Endometrium (tissue), 2 donors: Measurements from ENCODE around the gene AATK.

Source experiments
- FAIRE-seq: peaks from 2 replicates; lab custom pipeline; 2012; peaks lifted over from hg19 to GRCh38; lab: Jason Lieb, UNC
- donor health status: control.
- donor health status: control.

Gene AATK

GRCh38 chr17:81071761-81072741, 94.0 kb downstream of the AATK start:
- no peak for FAIRE-seq

- FAIRE-seq = no peak
These were observed 95.3 kb downstream of the AATK start for GRCh38 chr17:81070541-81071246.

- no peak for FAIRE-seq
These were observed 96.8 kb downstream of the AATK start for GRCh38 chr17:81069135-81069645.

- no peak for FAIRE-seq
These were observed 97.4 kb downstream of the AATK start for GRCh38 chr17:81068411-81069134.

GRCh38 chr17:81067391-81067811, 98.6 kb downstream of the AATK start:
- FAIRE-seq = no peak
